Psoas muscle (tissue), 8 donors: ENCODE results near the gene BOLL. TPM values are rescaled to one million over a fixed set of nuclear protein-coding genes. Genes with fewer than 3 reads are reported as not detected.

Experiments used
- ATAC-seq, 4 donors: fragments of 200-7000 bp; cut with Tn5 transposase; one replicate each; pipeline ENCODE4 v1.9.1; 2020; ENCODE audit warnings: moderate library complexity in 3 of 4, mild to moderate bottlenecking in 2 of 4
- DNase-seq, 2 donors: peaks; one replicate each; pipeline ENCODE4 v3.0.0-alpha.2; 2020
- H3K27ac ChIP-seq: fragments of 200-600 bp; one replicate; pipeline ENCODE4 v1.8.0; 2022
- H3K27me3 ChIP-seq, 3 donors: fragments of 200-600 bp in 1 of 3; one replicate each; pipeline versions ENCODE4 v1.6.1 to v1.8.0; 2013 to 2022; ENCODE audit warnings: low read length in 2 of 3, mild to moderate bottlenecking in 2 of 3, moderate library complexity in 1 of 3; ENCODE audit not compliant: insufficient read depth in 3 of 3
- H3K36me3 ChIP-seq, 2 donors: fragments of 200-600 bp in 1 of 2; one replicate each; pipeline versions ENCODE4 v1.6.1 to v1.8.0; 2013 to 2022; ENCODE audit warnings: low read depth in 1 of 2, mild to moderate bottlenecking in 1 of 2, moderate library complexity in 1 of 2; ENCODE audit not compliant: insufficient read depth in 1 of 2
- H3K4me1 ChIP-seq: fragments of 200-600 bp; one replicate; pipeline ENCODE4 v1.8.0; 2022
- H3K4me3 ChIP-seq: fragments of 200-600 bp; one replicate; pipeline ENCODE4 v1.8.0; 2022; ENCODE audit warnings: mild to moderate bottlenecking
- H3K9me3 ChIP-seq: fragments of 200-600 bp; one replicate; pipeline ENCODE4 v1.8.0; 2022
- WGBS, 3 donors: extraction: QIAGEN DNeasy Blood & Tissue Kit; methylation state at CpG; one replicate each; pipeline versions ENCODE4 v1.1.6 to v1.1.7; 2013; 5-methylcytosine and 5-hydroxymethylcytosine counted together
- intact Hi-C, 2 donors: fragments of 100-400 bp; cut with DNase I; formaldehyde crosslinking; loops; one replicate each; pipeline versions ENCODE4 v1.11.0 to v1.14.2; 2022
- polyA plus RNA-seq, 3 donors: library from polyadenylated mRNA; stranded (reverse); fragments of 200-250 nt; gene quantifications; one replicate each; pipeline ENCODE4 v1.2.3, GENCODE V29; 2013
- total RNA-seq, 4 donors: library from RNA; stranded (reverse); fragmentation: NEBNext Ultra II Directional in 2 of 4; extraction: Animal tissue kit (Norgen Biotek cat#: 25700) in 2 of 4; gene quantifications; one replicate each; pipeline versions ENCODE4 v1.2.1 to v1.2.4, GENCODE V29; 2021 to 2023
- TF ChIP-seq, protein P1 (sequence below): fragments of 200-600 bp; IDR thresholded peaks from one replicate; pipeline ENCODE4 v1.8.0; 2022; ENCODE audit warnings: antibody characterized with exemption
- donor health status: healthy with polysubstance abuse.
- donor health status: DM: no; HTN: no; CAD: no; lungs with moderate emphysema.
- donor health status: Bipolar disorder and iron deficiency.
- donor health status: healthy.
- donor health status: DM: yes; HTN: yes; CAD: no.
- donor health status: DM: no; HTN: no; CAD: no.
- donor health status: DM: no; HTN: no; CAD: no.
- donor health status: DM: yes; HTN: yes; CAD: no.

BOLL gene
- total and polyA plus RNA-seq, 7 donors: 0.47 to 6.5 (median 3.3) TPM

DNA sequence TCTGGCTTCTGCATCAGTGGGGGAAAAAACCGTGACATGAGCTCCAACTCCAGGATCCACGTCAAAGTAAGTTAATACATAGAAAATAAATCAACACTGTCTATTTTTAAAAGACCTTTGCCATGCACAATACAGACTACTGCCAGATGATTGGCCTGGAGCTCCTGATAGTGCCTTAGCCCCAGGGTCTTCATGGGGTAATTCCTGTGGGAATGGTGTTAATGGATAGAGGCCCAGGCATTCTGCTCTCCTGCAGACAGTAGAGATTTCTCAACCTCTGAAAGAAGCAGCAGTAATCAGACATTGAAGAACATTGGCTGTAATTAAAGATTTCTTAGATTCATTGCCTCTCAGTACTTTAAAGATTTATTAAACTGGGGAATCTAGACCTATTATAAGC is 15.0 kb upstream of the BOLL start:
- Histone ChIP-seq H3K36me3 (no peaks in the 10 kb centered on the region), H3K27ac (peak overlapping the region; percentile 82), H3K9me3 (no peaks in the 10 kb centered on the region), H3K4me3 (peak overlapping the region; percentile 6), H3K27me3 (no peaks in the 10 kb centered on the region), H3K4me1 (peaks cover 19% of the 10 kb centered on the region)
- WGBS, 3 donors: 24 to 38% (median 25%) methylated on average over 2 of the region's 2 CpGs
- DNase-seq (no peak), ATAC-seq (no peak)
- intact Hi-C loops: loop anchor here (5.0 to 10.0 kb wide), 2 partner anchors 252 to 255 kb away; no protein-coding TSS in a partner anchor
- TF ChIP-seq, protein P1, sequence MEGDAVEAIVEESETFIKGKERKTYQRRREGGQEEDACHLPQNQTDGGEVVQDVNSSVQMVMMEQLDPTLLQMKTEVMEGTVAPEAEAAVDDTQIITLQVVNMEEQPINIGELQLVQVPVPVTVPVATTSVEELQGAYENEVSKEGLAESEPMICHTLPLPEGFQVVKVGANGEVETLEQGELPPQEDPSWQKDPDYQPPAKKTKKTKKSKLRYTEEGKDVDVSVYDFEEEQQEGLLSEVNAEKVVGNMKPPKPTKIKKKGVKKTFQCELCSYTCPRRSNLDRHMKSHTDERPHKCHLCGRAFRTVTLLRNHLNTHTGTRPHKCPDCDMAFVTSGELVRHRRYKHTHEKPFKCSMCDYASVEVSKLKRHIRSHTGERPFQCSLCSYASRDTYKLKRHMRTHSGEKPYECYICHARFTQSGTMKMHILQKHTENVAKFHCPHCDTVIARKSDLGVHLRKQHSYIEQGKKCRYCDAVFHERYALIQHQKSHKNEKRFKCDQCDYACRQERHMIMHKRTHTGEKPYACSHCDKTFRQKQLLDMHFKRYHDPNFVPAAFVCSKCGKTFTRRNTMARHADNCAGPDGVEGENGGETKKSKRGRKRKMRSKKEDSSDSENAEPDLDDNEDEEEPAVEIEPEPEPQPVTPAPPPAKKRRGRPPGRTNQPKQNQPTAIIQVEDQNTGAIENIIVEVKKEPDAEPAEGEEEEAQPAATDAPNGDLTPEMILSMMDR: no peak

DNA sequence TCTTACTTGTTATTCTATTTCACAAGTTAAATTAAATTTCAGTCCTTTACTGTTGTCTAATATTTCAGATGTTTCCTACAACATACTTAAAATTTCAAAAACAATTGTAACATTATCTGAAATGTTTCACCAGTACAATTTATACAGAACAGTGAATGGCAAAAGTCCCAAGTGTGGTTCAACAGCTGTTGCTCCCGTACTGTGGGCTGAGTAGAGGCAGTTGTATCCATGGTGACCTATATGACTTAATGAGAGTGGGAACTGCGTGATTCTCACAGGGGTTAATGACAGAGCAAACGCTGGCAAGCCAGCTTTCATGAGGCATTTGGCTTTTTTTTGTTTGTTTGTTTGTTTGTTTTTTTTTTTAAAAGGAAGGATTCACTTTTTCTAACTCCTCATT is 13.9 kb upstream of the BOLL start:
- DNase-seq (no peak), ATAC-seq (peak; percentile 36 to 64 (median 54))
- Histone ChIP-seq H3K27me3 (no peaks in the 10 kb centered on the region), H3K4me3 (no peak overlapping the region), H3K36me3 (no peaks in the 10 kb centered on the region), H3K27ac (peak overlapping the region; percentile 82), H3K9me3 (no peaks in the 10 kb centered on the region), H3K4me1 (peaks cover 19% of the 10 kb centered on the region)
- TF ChIP-seq, protein P1: no peak
- 20 to 45% (median 25%) methylated on average over 3 of the region's 3 CpGs for WGBS, 3 donors
- intact Hi-C loops: loop anchor here in 1 of 2 donors (5.0 kb wide), 1 partner anchor 498 kb away; no protein-coding TSS in a partner anchor

DNA sequence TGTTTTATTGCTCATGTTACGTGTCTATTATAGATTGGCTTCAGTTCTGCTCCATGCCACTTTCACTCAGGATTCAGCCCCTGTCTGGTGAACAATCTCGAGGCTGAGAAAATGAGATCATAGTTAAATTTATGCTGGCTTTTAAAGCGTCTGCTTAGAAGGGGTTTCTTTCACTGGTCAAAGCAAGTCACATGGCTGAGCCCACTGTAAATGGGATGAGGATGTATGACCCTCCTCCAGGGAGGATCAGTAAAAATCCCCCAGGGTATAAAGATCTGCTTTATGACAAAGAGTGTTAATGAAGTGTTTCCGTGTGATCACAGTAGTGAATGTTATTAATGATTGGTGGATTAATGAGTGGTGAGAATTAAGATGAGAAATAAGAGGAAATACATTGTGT is 13.1 kb upstream of the BOLL start:
- intact Hi-C loops: loop anchor here in 1 of 2 donors (5.0 kb wide), 1 partner anchor 499 kb away; no protein-coding TSS in a partner anchor
- 29 to 49% (median 47%) methylated on average over 4 of the region's 4 CpGs for WGBS, 3 donors
- Histone ChIP-seq H3K36me3 (no peaks in the 10 kb centered on the region), H3K4me3 (no peak overlapping the region), H3K27ac (peak overlapping the region; percentile 38), H3K27me3 (no peaks in the 10 kb centered on the region), H3K4me1 (peaks cover 10% of the 10 kb centered on the region), H3K9me3 (no peaks in the 10 kb centered on the region)
- DNase-seq: no peak
- TF ChIP-seq, protein P1: no peak
- ATAC-seq: peak; percentile 46 to 76 (median 68)

DNA sequence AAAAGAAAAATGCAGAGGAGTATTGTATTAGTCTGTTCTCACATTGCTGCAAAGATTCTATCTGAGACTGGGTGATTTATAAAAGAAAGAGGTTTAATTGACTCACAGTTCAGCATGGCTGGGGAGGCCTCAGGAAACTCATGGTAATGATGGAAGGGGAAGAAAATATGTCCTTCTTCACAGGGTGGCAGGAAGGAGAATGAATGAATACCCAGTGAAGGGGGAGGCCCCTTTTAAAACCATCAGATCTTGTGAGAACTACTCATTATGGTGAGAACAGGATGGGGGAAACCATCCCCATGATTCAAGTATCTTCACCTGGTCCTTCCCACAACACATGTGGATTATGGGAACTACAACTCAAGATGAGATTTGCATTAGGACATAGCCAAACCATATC is 10.2 kb upstream of the BOLL start:
- intact Hi-C loops: loop anchor here in 1 of 2 donors (5.0 kb wide), 1 partner anchor 502 kb away; no protein-coding TSS in a partner anchor
- TF ChIP-seq, protein P1: no peak

DNA sequence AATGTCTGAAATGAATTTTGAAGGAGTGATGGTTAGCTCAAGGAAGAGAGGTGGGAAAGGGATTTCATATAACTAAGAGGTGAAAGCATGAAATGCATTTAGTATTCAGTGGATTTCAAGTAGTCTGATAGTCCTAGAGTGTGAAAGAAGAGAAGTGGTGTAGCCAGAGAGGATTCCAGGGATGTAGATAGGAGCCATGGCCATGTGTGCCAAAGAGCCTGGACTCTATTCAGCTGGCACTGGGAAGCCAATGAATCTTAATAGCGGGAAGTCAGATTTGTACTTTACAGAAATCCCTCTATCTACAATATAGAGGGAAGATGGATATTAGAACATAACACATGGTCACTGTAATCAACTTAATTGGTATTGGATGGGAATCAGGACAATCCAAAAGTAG is 8.3 kb upstream of the BOLL start:
- TF ChIP-seq, protein P1: no peak
- Histone ChIP-seq H3K27me3 (no peaks in the 10 kb centered on the region), H3K9me3 (no peaks in the 10 kb centered on the region), H3K27ac (no peak overlapping the region), H3K4me1 (no peaks in the 10 kb centered on the region), H3K4me3 (no peak overlapping the region), H3K36me3 (no peaks in the 10 kb centered on the region)
- 25 to 58% (median 37%) methylated on average over 1 of the region's 1 CpG for WGBS, 3 donors
- ATAC-seq (peak in 2 of 4 donors; percentile 46 to 52), DNase-seq (no peak)
- intact Hi-C loops: no loop called here

More for the DNA sequence above, 10.2 kb upstream of the BOLL start:
- Histone ChIP-seq H3K27ac (no peak overlapping the region), H3K36me3 (no peaks in the 10 kb centered on the region), H3K9me3 (no peaks in the 10 kb centered on the region), H3K27me3 (no peaks in the 10 kb centered on the region), H3K4me3 (no peak overlapping the region), H3K4me1 (peaks cover 6% of the 10 kb centered on the region)
- DNase-seq (no peak), ATAC-seq (no peak)
